ENCODE results near the gene CACNA1B. TPM values are rescaled to one million over a fixed set of nuclear protein-coding genes. Genes with fewer than 3 reads are reported as not detected.

CACNA1B gene
- total RNA-seq, 4 donors from 2014 or later, result 0.13 to 0.42 (median 0.31) TPM

GRCh38 chr9:138073408-138073807 is 195.8 kb downstream of the CACNA1B start:
- H3K4me3 ChIP-seq, result no peak overlapping the region
- intact Hi-C loops (cut with DNase I), result no loop called here
- no peak for DNase-seq (ENCODE audit: extremely low spot score)
- H3K4me1 ChIP-seq, result no peaks in the 10 kb centered on the region
- 85% methylated on average over 12 of the region's 12 CpGs for WGBS
- TF ChIP-seq POLR2AphosphoS5 (IDR thresholded peaks at IDR 0.05) (no peak), POLR2A (IDR thresholded peaks at IDR 0.05; ENCODE audit: low read depth) (no peak), EP300 (IDR thresholded peaks at IDR 0.05) (no peak)
- TF ChIP-seq, protein P1, sequence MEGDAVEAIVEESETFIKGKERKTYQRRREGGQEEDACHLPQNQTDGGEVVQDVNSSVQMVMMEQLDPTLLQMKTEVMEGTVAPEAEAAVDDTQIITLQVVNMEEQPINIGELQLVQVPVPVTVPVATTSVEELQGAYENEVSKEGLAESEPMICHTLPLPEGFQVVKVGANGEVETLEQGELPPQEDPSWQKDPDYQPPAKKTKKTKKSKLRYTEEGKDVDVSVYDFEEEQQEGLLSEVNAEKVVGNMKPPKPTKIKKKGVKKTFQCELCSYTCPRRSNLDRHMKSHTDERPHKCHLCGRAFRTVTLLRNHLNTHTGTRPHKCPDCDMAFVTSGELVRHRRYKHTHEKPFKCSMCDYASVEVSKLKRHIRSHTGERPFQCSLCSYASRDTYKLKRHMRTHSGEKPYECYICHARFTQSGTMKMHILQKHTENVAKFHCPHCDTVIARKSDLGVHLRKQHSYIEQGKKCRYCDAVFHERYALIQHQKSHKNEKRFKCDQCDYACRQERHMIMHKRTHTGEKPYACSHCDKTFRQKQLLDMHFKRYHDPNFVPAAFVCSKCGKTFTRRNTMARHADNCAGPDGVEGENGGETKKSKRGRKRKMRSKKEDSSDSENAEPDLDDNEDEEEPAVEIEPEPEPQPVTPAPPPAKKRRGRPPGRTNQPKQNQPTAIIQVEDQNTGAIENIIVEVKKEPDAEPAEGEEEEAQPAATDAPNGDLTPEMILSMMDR (IDR thresholded peaks at IDR 0.05), result no peak
- H3K36me3 ChIP-seq, result no peaks in the 10 kb centered on the region
- H3K27ac ChIP-seq (replicated peaks in 1 of 4), result no peak overlapping the region
- peaks cover 0 to 50% (median 0%) of the 10 kb centered on the region in 4 donors for H3K27me3 ChIP-seq
- no peaks in the 10 kb centered on the region for H3K9me3 ChIP-seq

- Histone ChIP-seq H3K27me3 (peaks cover 0 to 49% (median 0%) of the 10 kb centered on the region in 4 donors), H3K27ac (replicated peaks in 1 of 4) (no peak overlapping the region), H3K9me3 (no peaks in the 10 kb centered on the region), H3K36me3 (no peaks in the 10 kb centered on the region), H3K4me3 (no peak overlapping the region), H3K4me1 (no peaks in the 10 kb centered on the region)
- DNase-seq (ENCODE audit: extremely low spot score), result no peak
- TF ChIP-seq, protein P1 (IDR thresholded peaks at IDR 0.05), result no peak
- no peak for TF ChIP-seq EP300 (IDR thresholded peaks at IDR 0.05)
- WGBS, result 94% methylated on average over 12 of the region's 12 CpGs
- intact Hi-C loops (cut with DNase I), result no loop called here
Observed at GRCh38 chr9:138073808-138074207, 196.2 kb downstream of the CACNA1B start.

- peak; percentile 72 for DNase-seq (ENCODE audit: extremely low spot score)
- Histone ChIP-seq H3K27ac (replicated peaks in 1 of 4) (no peak overlapping the region), H3K4me1 (no peaks in the 10 kb centered on the region), H3K9me3 (no peaks in the 10 kb centered on the region), H3K36me3 (no peaks in the 10 kb centered on the region), H3K27me3 (peaks cover 0 to 46% (median 0%) of the 10 kb centered on the region in 4 donors), H3K4me3 (no peak overlapping the region)
- TF ChIP-seq POLR2AphosphoS5 (IDR thresholded peaks at IDR 0.05) (no peak), EP300 (IDR thresholded peaks at IDR 0.05) (no peak), POLR2A (IDR thresholded peaks at IDR 0.05; ENCODE audit: low read depth) (no peak)
- TF ChIP-seq, protein P1 (IDR thresholded peaks at IDR 0.05), result no peak
- 86% methylated on average over 18 of the region's 18 CpGs for WGBS
- intact Hi-C loops (cut with DNase I), result no loop called here
Observed at GRCh38 chr9:138074516-138074915, 196.9 kb downstream of the CACNA1B start.

DNA sequence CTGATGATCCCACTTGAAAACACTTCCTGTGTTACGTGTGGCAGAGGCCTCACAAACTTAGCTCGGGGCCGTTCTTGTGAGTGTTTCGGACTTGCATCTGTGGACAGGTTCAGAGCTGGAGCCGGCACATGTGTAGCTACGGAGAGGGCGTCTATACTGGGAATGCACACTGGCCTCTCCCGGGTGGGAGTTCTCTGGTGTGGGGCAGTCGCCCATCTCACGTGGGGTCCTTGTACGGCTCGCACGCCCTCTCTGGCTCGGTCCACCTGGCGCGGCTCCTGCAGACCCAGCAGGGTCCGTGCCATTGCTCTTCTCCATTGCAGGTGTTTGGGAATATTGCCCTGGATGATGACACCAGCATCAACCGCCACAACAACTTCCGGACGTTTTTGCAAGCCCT is 197.9 kb downstream of the CACNA1B start:
- Histone ChIP-seq H3K9me3 (no peaks in the 10 kb centered on the region), H3K4me3 (no peak overlapping the region), H3K27ac (replicated peaks in 1 of 4) (no peak overlapping the region), H3K4me1 (no peaks in the 10 kb centered on the region), H3K27me3 (peaks cover 0 to 42% (median 0%) of the 10 kb centered on the region in 4 donors), H3K36me3 (no peaks in the 10 kb centered on the region)
- TF ChIP-seq POLR2AphosphoS5 (IDR thresholded peaks at IDR 0.05), result no peak
- TF ChIP-seq, protein P1 (IDR thresholded peaks at IDR 0.05), result no peak
- no peak for TF ChIP-seq POLR2A (IDR thresholded peaks at IDR 0.05; ENCODE audit: low read depth)
- TF ChIP-seq EP300 (IDR thresholded peaks at IDR 0.05), result no peak
- intact Hi-C loops (cut with DNase I), result no loop called here
- 91% methylated on average over 14 of the region's 20 CpGs for WGBS
- peak; percentile 88 for DNase-seq (ENCODE audit: extremely low spot score)

DNA sequence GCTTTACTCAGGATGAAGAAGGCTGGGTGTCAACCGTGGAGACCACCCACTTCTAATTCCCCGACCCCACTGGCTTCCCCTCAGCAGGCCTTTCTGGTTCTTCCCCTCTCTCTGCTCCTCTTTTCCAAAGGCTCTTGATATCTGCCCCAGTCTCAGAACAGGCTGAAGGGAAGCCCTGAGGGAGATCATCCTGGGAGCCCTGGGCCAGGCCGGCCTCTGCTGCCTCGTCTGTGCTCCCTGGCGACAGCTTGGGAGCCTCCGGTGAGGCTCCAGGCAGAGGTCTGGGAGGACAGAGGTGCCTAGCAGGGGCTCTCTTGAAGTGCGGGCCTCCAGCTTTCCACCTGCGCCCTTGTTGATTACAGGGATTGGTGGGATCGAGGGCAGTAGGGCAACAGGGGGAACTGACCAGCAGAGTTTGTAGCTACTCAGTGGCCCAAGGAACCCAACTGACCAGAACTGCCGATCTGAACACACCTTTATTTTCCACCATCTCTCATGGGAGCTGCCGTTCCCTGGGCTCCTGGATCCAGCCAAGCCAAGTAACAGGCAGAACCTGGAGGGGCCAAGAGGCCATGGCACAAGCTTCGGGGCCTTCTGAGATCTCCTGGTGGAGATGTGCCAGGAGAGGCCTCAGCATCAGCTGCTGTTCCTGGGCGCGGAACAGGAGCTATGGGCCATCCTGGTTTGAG is 198.5 kb downstream of the CACNA1B start:
- no peaks in the 10 kb centered on the region for H3K36me3 ChIP-seq
- 89% methylated on average over 12 of the region's 14 CpGs for WGBS
- H3K4me3 ChIP-seq, result no peak overlapping the region
- intact Hi-C loops (cut with DNase I), result no loop called here
- peak; percentile 77 for DNase-seq (ENCODE audit: extremely low spot score)
- H3K9me3 ChIP-seq, result no peaks in the 10 kb centered on the region
- TF ChIP-seq EP300 (IDR thresholded peaks at IDR 0.05) (no peak), POLR2A (IDR thresholded peaks at IDR 0.05; ENCODE audit: low read depth) (no peak)
- TF ChIP-seq, protein P1 (IDR thresholded peaks at IDR 0.05), result no peak
- no peaks in the 10 kb centered on the region for H3K4me1 ChIP-seq
- H3K27me3 ChIP-seq, result peaks cover 0 to 41% (median 0%) of the 10 kb centered on the region in 4 donors
- no peak overlapping the region for H3K27ac ChIP-seq (replicated peaks in 1 of 4)

Measured in esophagus muscularis mucosa (tissue), 4 donors.